HepG2 (cell line): ENCODE data around the gene MEIS3. TPM values are rescaled to one million over a fixed set of nuclear protein-coding genes. Genes with fewer than 3 reads are reported as not detected.

Source experiments
- CEBPB ChIP-seq: IDR thresholded peaks from 2 replicates; pipeline ENCODE4 v1.6.1; 2011; ENCODE audit warnings: low read depth, low read length, improper control_type of control experiment, borderline replicate concordance
- FOXO1 ChIP-seq: sonication (generic); formaldehyde crosslinking; IDR thresholded peaks from 2 replicates; pipeline ENCODE4 v1.4.0; 2020; ENCODE audit warnings: missing genetic modification reagents
- HDAC1 ChIP-seq: sonication (generic); formaldehyde crosslinking; IDR thresholded peaks from 2 replicates; pipeline ENCODE4 v1.5.1; 2020; ENCODE audit warnings: mild to moderate bottlenecking, missing genetic modification reagents
- HNRNPLL ChIP-seq: fragments of 200-400 bp; formaldehyde crosslinking; IDR thresholded peaks from 2 replicates; pipeline ENCODE4 v1.6.1; 2017; ENCODE audit warnings: mild to moderate bottlenecking, low read depth, low read length; ENCODE audit not compliant: poor library complexity, severe bottlenecking
- HOXA9 ChIP-seq: sonication (generic); formaldehyde crosslinking; IDR thresholded peaks from 2 replicates; pipeline ENCODE4 v1.8.1; 2022; ENCODE audit warnings: missing genetic modification reagents, mild to moderate bottlenecking, moderate library complexity, borderline replicate concordance
- KAT8 ChIP-seq: IDR thresholded peaks from 2 replicates; pipeline ENCODE4 v1.6.1; 2016; ENCODE audit warnings: missing genetic modification reagents, missing compliant biosample characterization
- KDM5B ChIP-seq: sonication (generic); formaldehyde crosslinking; IDR thresholded peaks from 2 replicates; pipeline ENCODE4 v1.4.0; 2020; ENCODE audit warnings: missing genetic modification reagents, mild to moderate bottlenecking, borderline replicate concordance
- MTF2 ChIP-seq: sonication (generic); formaldehyde crosslinking; IDR thresholded peaks from 2 replicates; pipeline ENCODE4 v1.5.0; 2020; ENCODE audit warnings: missing genetic modification reagents, borderline replicate concordance
- PHF8 ChIP-seq: sonication (generic); formaldehyde crosslinking; IDR thresholded peaks from 2 replicates; pipeline ENCODE4 v1.5.0; 2020; ENCODE audit warnings: missing genetic modification reagents
- POLR2G ChIP-seq: fragments of 200-400 bp; formaldehyde crosslinking; IDR thresholded peaks from 2 replicates; pipeline ENCODE4 v1.6.1; 2018; ENCODE audit warnings: mild to moderate bottlenecking, low read depth, low read length, moderate library complexity
- PPARG ChIP-seq: conservative IDR thresholded peaks from 2 replicates; pipeline ENCODE4 v1.6.1; 2016; ENCODE audit warnings: missing biosample characterization, missing genetic modification reagents
- SIN3A ChIP-seq: IDR thresholded peaks from 2 replicates; pipeline ENCODE4 v1.6.1; 2011; ENCODE audit warnings: low read depth, mild to moderate bottlenecking, control low read depth, low read length, borderline replicate concordance
- TBX2 ChIP-seq: sonication (generic); formaldehyde crosslinking; IDR thresholded peaks from 2 replicates; pipeline ENCODE4 v1.5.0; 2020; ENCODE audit warnings: missing genetic modification reagents, mild to moderate bottlenecking, borderline replicate concordance
- ZFP36L2 ChIP-seq: sonication (generic); formaldehyde crosslinking; IDR thresholded peaks from 2 replicates; pipeline ENCODE4 v1.4.0; 2020; ENCODE audit warnings: missing genetic modification reagents
- ZFP41 ChIP-seq: sonication (generic); formaldehyde crosslinking; IDR thresholded peaks from 2 replicates; pipeline ENCODE4 v1.4.0; 2020; ENCODE audit warnings: mild to moderate bottlenecking, missing genetic modification reagents, borderline replicate concordance
- ZNF670 ChIP-seq: sonication (generic); formaldehyde crosslinking; IDR thresholded peaks from 2 replicates; pipeline ENCODE4 v1.8.0; 2022; ENCODE audit warnings: mild to moderate bottlenecking, missing genetic modification reagents, borderline replicate concordance
- ZNF749 ChIP-seq: sonication (generic); formaldehyde crosslinking; IDR thresholded peaks from 2 replicates; pipeline ENCODE4 v1.8.0; 2022; ENCODE audit warnings: mild to moderate bottlenecking, missing genetic modification reagents, moderate library complexity, borderline replicate concordance
- polyA plus RNA-seq, 8 experiments: library from polyadenylated mRNA; depleted of rRNA in 3 of 8; stranded (reverse) in 7 of 8; unstranded in 1 of 8; fragments of >200 nt; fragmentation: Illumina TruSeq in 4 of 8; extraction: Trizol in 4 of 8; gene quantifications; 2 replicates each; pipeline versions ENCODE4 v1.2.1 to v1.2.3, GENCODE V29; 2011 to 2016; ENCODE audit warnings: low read depth in 4 of 8, missing spikeins in 1 of 8, mixed read lengths in 1 of 8; ENCODE audit not compliant: insufficient read depth in 1 of 8
- total RNA-seq, 5 experiments: library from RNA; depleted of rRNA; stranded (reverse); fragments of >200 nt; fragmentation: Illumina TruSeq; extraction: Trizol; gene quantifications; 2 replicates each; pipeline ENCODE4 v1.2.3, GENCODE V29; 2016; ENCODE audit warnings: low read depth in 1 of 5
- TF ChIP-seq, protein P1 (sequence below): sonication (generic); formaldehyde crosslinking; IDR thresholded peaks from 2 replicates; pipeline ENCODE4 v1.4.0; 2020; ENCODE audit warnings: missing genetic modification reagents, borderline replicate concordance
- TF ChIP-seq, protein P2 (sequence below): sonication (generic); formaldehyde crosslinking; IDR thresholded peaks from 2 replicates; pipeline ENCODE4 v1.5.0; 2020; ENCODE audit warnings: missing genetic modification reagents, mild to moderate bottlenecking, borderline replicate concordance
- TF ChIP-seq, protein P3 (sequence below): sonication (generic); formaldehyde crosslinking; IDR thresholded peaks from 2 replicates; pipeline ENCODE4 v1.8.1; 2023; ENCODE audit warnings: mild to moderate bottlenecking, moderate library complexity, missing genetic modification reagents
- TF ChIP-seq, protein P4 (sequence below): sonication (generic); formaldehyde crosslinking; IDR thresholded peaks from 2 replicates; pipeline ENCODE4 v1.8.0; 2022; ENCODE audit warnings: mild to moderate bottlenecking, missing genetic modification reagents; ENCODE audit not compliant: insufficient replicate concordance
- TF ChIP-seq, protein P5 (sequence below): sonication (generic); formaldehyde crosslinking; IDR thresholded peaks from 2 replicates; pipeline ENCODE4 v1.4.0; 2020; ENCODE audit warnings: missing genetic modification reagents
- TF ChIP-seq, protein P6 (sequence below): IDR thresholded peaks from 2 replicates; pipeline ENCODE4 v1.6.1; 2012; ENCODE audit warnings: inconsistent platforms

The MEIS3 gene
- total and polyA plus RNA-seq, 2 of the 13 experiments (the other 11 are each of a cell fraction or from before 2014, with no cell fraction given), result 0.09 to 0.70 TPM

DNA sequence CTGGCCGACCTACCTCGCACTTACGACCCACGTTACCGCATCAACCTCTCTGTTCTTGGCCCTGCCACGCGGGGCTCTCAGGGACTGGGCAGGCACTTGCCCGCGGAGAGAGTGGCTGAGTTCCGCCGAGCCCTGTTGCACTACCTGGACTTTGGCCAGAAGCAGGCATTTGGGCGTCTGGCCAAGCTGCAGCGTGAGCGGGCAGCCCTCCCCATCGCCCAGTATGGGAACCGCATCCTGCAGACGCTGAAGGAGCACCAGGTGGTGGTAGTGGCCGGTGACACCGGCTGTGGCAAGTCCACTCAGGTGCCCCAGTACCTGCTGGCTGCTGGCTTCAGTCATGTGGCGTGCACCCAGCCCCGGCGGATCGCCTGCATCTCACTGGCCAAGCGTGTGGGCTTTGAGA, 66.0 kb downstream of the MEIS3 start (continued):
- TF ChIP-seq, protein P1, sequence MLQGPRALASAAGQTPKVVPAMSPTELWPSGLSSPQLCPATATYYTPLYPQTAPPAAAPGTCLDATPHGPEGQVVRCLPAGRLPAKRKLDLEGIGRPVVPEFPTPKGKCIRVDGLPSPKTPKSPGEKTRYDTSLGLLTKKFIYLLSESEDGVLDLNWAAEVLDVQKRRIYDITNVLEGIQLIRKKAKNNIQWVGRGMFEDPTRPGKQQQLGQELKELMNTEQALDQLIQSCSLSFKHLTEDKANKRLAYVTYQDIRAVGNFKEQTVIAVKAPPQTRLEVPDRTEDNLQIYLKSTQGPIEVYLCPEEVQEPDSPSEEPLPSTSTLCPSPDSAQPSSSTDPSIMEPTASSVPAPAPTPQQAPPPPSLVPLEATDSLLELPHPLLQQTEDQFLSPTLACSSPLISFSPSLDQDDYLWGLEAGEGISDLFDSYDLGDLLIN, result peak; percentile 32; the same call in 1 of the 2 replicates
- TF ChIP-seq, protein P2, sequence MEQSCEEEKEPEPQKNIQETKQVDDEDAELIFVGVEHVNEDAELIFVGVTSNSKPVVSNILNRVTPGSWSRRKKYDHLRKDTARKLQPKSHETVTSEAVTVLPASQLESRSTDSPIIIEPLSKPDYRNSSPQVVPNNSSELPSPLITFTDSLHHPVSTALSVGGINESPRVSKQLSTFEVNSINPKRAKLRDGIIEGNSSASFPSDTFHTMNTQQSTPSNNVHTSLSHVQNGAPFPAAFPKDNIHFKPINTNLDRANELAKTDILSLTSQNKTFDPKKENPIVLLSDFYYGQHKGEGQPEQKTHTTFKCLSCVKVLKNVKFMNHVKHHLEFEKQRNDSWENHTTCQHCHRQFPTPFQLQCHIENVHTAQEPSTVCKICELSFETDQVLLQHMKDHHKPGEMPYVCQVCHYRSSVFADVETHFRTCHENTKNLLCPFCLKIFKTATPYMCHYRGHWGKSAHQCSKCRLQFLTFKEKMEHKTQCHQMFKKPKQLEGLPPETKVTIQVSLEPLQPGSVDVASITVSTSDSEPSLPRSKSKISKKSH (CRISPR knock-in tag), result peak; percentile 74; the same call in 1 of the 2 replicates
- TF ChIP-seq ZNF749 (CRISPR knock-in tag) (no peak), HOXA9 (0 out of 2 replicates have a peak, but pooled peaks have one; percentile 29), CEBPB (peak; percentile 68; the same call in 1 of the 2 replicates), TBX2 (CRISPR knock-in tag) (peak; percentile 77; the same call in 1 of the 2 replicates), HNRNPLL (peak; percentile 60), HDAC1 (CRISPR knock-in tag) (peak; percentile 92), ZFP41 (CRISPR knock-in tag) (no peak), PHF8 (0 out of 2 replicates have a peak, but pooled peaks have one; percentile 44), ZFP36L2 (CRISPR knock-in tag) (no peak), FOXO1 (CRISPR knock-in tag) (peak; percentile 50; the same call in 1 of the 2 replicates), SIN3A (peak; percentile 58; the same call in 1 of the 2 replicates), KDM5B (CRISPR knock-in tag) (peak; percentile 72; the same call in 1 of the 2 replicates), PPARG (CRISPR knock-in tag) (0 out of 2 replicates have a peak, but pooled peaks have one; percentile 47), ZNF670 (CRISPR knock-in tag) (peak; percentile 60; the same call in 1 of the 2 replicates), POLR2G (peak; percentile 34; the same call in 1 of the 2 replicates), MTF2 (no peak), KAT8 (CRISPR knock-in tag) (peak; percentile 57)
- TF ChIP-seq, protein P3, sequence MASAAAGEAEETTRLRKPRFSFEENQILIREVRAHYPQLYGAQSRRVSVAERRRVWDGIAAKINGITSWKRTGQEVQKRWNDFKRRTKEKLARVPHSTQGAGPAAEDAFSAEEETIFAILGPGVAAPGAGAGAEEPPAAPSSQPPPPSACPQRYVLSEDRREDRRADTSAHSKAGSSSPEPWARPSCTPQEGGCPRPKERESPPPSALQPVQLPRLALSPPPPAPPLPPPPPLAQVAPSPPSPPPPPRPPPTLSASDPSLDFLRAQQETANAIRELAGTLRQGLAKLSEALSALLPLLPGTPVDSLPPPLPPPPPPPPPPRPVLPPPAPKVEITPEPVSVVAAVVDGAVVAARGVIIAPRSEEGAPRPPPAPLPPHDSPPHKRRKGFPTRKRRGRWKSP (CRISPR knock-in tag), result 0 out of 2 replicates have a peak, but pooled peaks have one; percentile 33
- TF ChIP-seq, protein P4, sequence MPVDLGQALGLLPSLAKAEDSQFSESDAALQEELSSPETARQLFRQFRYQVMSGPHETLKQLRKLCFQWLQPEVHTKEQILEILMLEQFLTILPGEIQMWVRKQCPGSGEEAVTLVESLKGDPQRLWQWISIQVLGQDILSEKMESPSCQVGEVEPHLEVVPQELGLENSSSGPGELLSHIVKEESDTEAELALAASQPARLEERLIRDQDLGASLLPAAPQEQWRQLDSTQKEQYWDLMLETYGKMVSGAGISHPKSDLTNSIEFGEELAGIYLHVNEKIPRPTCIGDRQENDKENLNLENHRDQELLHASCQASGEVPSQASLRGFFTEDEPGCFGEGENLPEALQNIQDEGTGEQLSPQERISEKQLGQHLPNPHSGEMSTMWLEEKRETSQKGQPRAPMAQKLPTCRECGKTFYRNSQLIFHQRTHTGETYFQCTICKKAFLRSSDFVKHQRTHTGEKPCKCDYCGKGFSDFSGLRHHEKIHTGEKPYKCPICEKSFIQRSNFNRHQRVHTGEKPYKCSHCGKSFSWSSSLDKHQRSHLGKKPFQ (CRISPR knock-in tag), result peak; percentile 53
- TF ChIP-seq, protein P5, sequence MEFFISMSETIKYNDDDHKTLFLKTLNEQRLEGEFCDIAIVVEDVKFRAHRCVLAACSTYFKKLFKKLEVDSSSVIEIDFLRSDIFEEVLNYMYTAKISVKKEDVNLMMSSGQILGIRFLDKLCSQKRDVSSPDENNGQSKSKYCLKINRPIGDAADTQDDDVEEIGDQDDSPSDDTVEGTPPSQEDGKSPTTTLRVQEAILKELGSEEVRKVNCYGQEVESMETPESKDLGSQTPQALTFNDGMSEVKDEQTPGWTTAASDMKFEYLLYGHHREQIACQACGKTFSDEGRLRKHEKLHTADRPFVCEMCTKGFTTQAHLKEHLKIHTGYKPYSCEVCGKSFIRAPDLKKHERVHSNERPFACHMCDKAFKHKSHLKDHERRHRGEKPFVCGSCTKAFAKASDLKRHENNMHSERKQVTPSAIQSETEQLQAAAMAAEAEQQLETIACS (CRISPR knock-in tag), result no peak
- TF ChIP-seq, protein P6, sequence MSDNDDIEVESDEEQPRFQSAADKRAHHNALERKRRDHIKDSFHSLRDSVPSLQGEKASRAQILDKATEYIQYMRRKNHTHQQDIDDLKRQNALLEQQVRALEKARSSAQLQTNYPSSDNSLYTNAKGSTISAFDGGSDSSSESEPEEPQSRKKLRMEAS, result peak; percentile 84
